Neural cell (in vitro differentiated cells): ENCODE results near the gene APBB2. TPM values are rescaled to one million over a fixed set of nuclear protein-coding genes. Genes with fewer than 3 reads are reported as not detected.

ENCODE experiments used
- H2AFZ ChIP-seq: fragments of 200-600, 300-800 bp; sonication (generic), shearing (Covaris generic); 2 replicates; pipeline ENCODE4 v1.6.0; 2014; ENCODE audit warnings: low read depth, mild to moderate bottlenecking, antibody characterized with exemption, low read length, moderate library complexity
- H3F3A ChIP-seq: fragments of 200-600 bp; shearing (Covaris generic); 2 replicates; pipeline ENCODE4 v1.6.1; 2016; ENCODE audit warnings: mild to moderate bottlenecking, moderate library complexity, mixed read lengths, antibody characterized with exemption, low read length; ENCODE audit not compliant: insufficient read depth, poor library complexity, severe bottlenecking
- H3K27ac ChIP-seq: fragments of 200-600, 300-800 bp; sonication (generic), shearing (Covaris generic); 2 replicates; pipeline ENCODE4 v1.5.1; 2014; ENCODE audit warnings: mild to moderate bottlenecking, low read length, moderate library complexity
- H3K27me3 ChIP-seq: fragments of 300-800, 200-600 bp; sonication (generic), shearing (Covaris generic); 2 replicates; pipeline ENCODE4 v1.6.0; 2014; ENCODE audit warnings: mild to moderate bottlenecking, low read depth, low read length, moderate library complexity; ENCODE audit not compliant: insufficient read depth
- H3K36me3 ChIP-seq: fragments of 300-800, 200-600 bp; sonication (generic), shearing (Covaris generic); 2 replicates; pipeline ENCODE4 v1.5.1; 2014; ENCODE audit warnings: mild to moderate bottlenecking, antibody characterized with exemption, low read length, moderate library complexity; ENCODE audit not compliant: insufficient read depth
- H3K4me2 ChIP-seq: fragments of 300-800, 200-600 bp; sonication (generic), shearing (Covaris generic); 2 replicates; pipeline ENCODE4 v1.6.0; 2014; ENCODE audit warnings: mild to moderate bottlenecking, low read length
- H3K4me3 ChIP-seq: fragments of 300-800, 200-600 bp; sonication (generic), shearing (Covaris generic); 2 replicates; pipeline ENCODE4 v1.5.1; 2014; ENCODE audit warnings: mild to moderate bottlenecking, low read length, moderate library complexity
- H3K79me2 ChIP-seq: fragments of 200-600 bp; shearing (Covaris generic); replicated peaks from 2 replicates; pipeline ENCODE4 v1.6.0; 2014; ENCODE audit warnings: mild to moderate bottlenecking, low read length, moderate library complexity; ENCODE audit not compliant: insufficient read depth
- H3K9ac ChIP-seq: fragments of 300-800, 200-600 bp; sonication (generic), shearing (Covaris generic); 2 replicates; pipeline ENCODE4 v1.6.1; 2016; ENCODE audit warnings: mild to moderate bottlenecking, low read length, mixed read lengths
- H3K9me2 ChIP-seq: fragments of 200-600 bp; shearing (Covaris generic); 2 replicates; pipeline ENCODE4 v1.6.1; 2016; ENCODE audit warnings: mild to moderate bottlenecking, low read length, mixed read lengths; ENCODE audit not compliant: insufficient read depth
- H3K9me3 ChIP-seq: fragments of 200-600, 300-800 bp; sonication (generic), shearing (Covaris generic); 2 replicates; pipeline ENCODE4 v1.6.1; 2016; ENCODE audit warnings: mild to moderate bottlenecking, mixed run types, low read length, moderate library complexity, mixed read lengths
- H4K20me1 ChIP-seq: fragments of 200-600 bp; shearing (Covaris generic); 2 replicates; pipeline ENCODE4 v1.6.1; 2016; ENCODE audit warnings: mild to moderate bottlenecking, mixed run types; ENCODE audit not compliant: insufficient read depth
- CTCF ChIP-seq: fragments of 450-650 bp; IDR thresholded peaks from 2 replicates; pipeline ENCODE4 v1.5.1; 2014; ENCODE audit warnings: antibody characterized with exemption, mild to moderate bottlenecking, moderate library complexity; ENCODE audit not compliant: poor library complexity, severe bottlenecking
- EP300 ChIP-seq: fragments of 450-650 bp; conservative IDR thresholded peaks from 2 replicates; pipeline ENCODE4 v1.6.1; 2014; ENCODE audit warnings: antibody characterized with exemption, mild to moderate bottlenecking, moderate library complexity; ENCODE audit not compliant: poor library complexity, severe bottlenecking
- EZH2 ChIP-seq: fragments of 200-600, 300-800 bp; shearing (Covaris generic), sonication (generic); IDR thresholded peaks from 2 replicates; pipeline ENCODE4 v1.6.1; 2014; ENCODE audit warnings: antibody characterized with exemption, low read length, borderline replicate concordance, mild to moderate bottlenecking; ENCODE audit not compliant: insufficient read depth, poor library complexity, severe bottlenecking
- MXI1 ChIP-seq: fragments of 450-650 bp; conservative IDR thresholded peaks from 2 replicates; pipeline ENCODE4 v1.6.1; 2014; ENCODE audit warnings: antibody characterized with exemption, mild to moderate bottlenecking; ENCODE audit not compliant: poor library complexity, severe bottlenecking
- POLR2AphosphoS5 ChIP-seq: IDR thresholded peaks from 2 replicates; pipeline ENCODE4 v1.6.1; 2012
- RAD21 ChIP-seq: fragments of 450-650 bp; conservative IDR thresholded peaks from 2 replicates; pipeline ENCODE4 v1.6.1; 2014; ENCODE audit warnings: antibody characterized with exemption, mild to moderate bottlenecking, moderate library complexity
- REST ChIP-seq: IDR thresholded peaks from 2 replicates; pipeline ENCODE4 v1.6.1; 2012; ENCODE audit warnings: borderline replicate concordance
- SMC3 ChIP-seq: fragments of 450-650 bp; conservative IDR thresholded peaks from 2 replicates; pipeline ENCODE4 v1.6.1; 2014; ENCODE audit warnings: antibody characterized with exemption, mild to moderate bottlenecking, moderate library complexity; ENCODE audit not compliant: poor library complexity
- TAF1 ChIP-seq: IDR thresholded peaks from 2 replicates; pipeline ENCODE4 v1.6.1; 2012; ENCODE audit warnings: low read depth
- polyA plus RNA-seq: library from polyadenylated mRNA; depleted of rRNA; stranded (reverse); fragments of >200 nt; gene quantifications from 2 replicates; pipeline ENCODE4 v1.2.3, GENCODE V29; 2014

Gene APBB2
- polyA plus RNA-seq, 1 donor from 2014 or later: 41.9 TPM

- Histone ChIP-seq H3K27me3 (no peaks in the 10 kb centered on the region), H2AFZ (no peak overlapping the region), H4K20me1 (no peaks in the 10 kb centered on the region), H3K9me3 (no peaks in the 10 kb centered on the region), H3K4me2 (no peak overlapping the region), H3K79me2 (no peaks in the 10 kb centered on the region), H3K27ac (no peak overlapping the region), H3K36me3 (no peaks in the 10 kb centered on the region), H3K9me2 (no peaks in the 10 kb centered on the region), H3K4me3 (no peak overlapping the region), H3F3A (no peaks in the 10 kb centered on the region), H3K9ac (no peak overlapping the region)
- TF ChIP-seq RAD21 (no peak), SMC3 (no peak), EP300 (no peak), MXI1 (no peak), REST (no peak), CTCF (no peak), TAF1 (no peak), EZH2 (no peak), POLR2AphosphoS5 (no peak)
These were observed 273.6 kb downstream of the APBB2 start for GRCh38 chr4:40940756-40941155.

GRCh38 chr4:40940317-40940741, 274.0 kb downstream of the APBB2 start:
- Histone ChIP-seq H3K4me3 (no peak overlapping the region), H4K20me1 (no peaks in the 10 kb centered on the region), H3K9me3 (no peaks in the 10 kb centered on the region), H3K9ac (no peak overlapping the region), H3K4me2 (no peak overlapping the region), H2AFZ (no peak overlapping the region), H3K27me3 (no peaks in the 10 kb centered on the region), H3F3A (no peaks in the 10 kb centered on the region), H3K27ac (no peak overlapping the region), H3K36me3 (no peaks in the 10 kb centered on the region), H3K9me2 (no peaks in the 10 kb centered on the region), H3K79me2 (no peaks in the 10 kb centered on the region)
- no peak for TF ChIP-seq MXI1
- no peak for TF ChIP-seq SMC3
- no peak for TF ChIP-seq POLR2AphosphoS5
- TF ChIP-seq EZH2: no peak
- no peak for TF ChIP-seq REST
- no peak for TF ChIP-seq CTCF
- TF ChIP-seq EP300: no peak
- no peak for TF ChIP-seq RAD21
- TF ChIP-seq TAF1: no peak
